ENCODE data around the gene ZPBP.

DNA sequence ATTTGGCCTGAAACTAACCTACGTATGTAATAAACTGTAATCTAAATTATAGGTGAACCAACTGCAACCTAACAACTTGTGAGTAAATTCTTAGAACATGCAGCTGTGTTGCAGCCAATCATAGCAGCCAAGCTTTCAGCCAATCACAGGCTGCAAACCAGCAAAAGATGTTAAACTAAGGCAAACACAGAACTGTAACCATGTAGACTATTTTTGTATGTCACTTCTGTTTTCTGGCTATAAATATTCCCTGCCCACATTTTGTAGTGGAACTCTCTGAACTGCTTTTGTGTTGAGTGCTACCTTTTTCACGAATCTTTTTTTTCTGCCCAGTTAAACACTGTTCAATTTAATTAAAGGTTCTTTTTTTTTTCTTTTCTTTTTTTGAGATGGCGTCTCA, 28.2 kb upstream of the ZPBP start:
- TF ChIP-seq, protein P1, sequence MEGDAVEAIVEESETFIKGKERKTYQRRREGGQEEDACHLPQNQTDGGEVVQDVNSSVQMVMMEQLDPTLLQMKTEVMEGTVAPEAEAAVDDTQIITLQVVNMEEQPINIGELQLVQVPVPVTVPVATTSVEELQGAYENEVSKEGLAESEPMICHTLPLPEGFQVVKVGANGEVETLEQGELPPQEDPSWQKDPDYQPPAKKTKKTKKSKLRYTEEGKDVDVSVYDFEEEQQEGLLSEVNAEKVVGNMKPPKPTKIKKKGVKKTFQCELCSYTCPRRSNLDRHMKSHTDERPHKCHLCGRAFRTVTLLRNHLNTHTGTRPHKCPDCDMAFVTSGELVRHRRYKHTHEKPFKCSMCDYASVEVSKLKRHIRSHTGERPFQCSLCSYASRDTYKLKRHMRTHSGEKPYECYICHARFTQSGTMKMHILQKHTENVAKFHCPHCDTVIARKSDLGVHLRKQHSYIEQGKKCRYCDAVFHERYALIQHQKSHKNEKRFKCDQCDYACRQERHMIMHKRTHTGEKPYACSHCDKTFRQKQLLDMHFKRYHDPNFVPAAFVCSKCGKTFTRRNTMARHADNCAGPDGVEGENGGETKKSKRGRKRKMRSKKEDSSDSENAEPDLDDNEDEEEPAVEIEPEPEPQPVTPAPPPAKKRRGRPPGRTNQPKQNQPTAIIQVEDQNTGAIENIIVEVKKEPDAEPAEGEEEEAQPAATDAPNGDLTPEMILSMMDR (IDR thresholded peaks at IDR 0.05): no peak
- no peak for TF ChIP-seq EZH2 (IDR thresholded peaks at IDR 0.05; ENCODE audit: borderline replicate concordance, insufficient read depth, low read depth, low read length, poor library complexity, severe bottlenecking)

All from B cell (primary cell).